NCI-H2227 (cell line): ENCODE results near the gene SERGEF.

Experiments
- DNase-seq: peaks from one replicate; lab custom pipeline; 2025; ENCODE audit not compliant: unreplicated experiment; lab: John Stamatoyannopoulos, UW

SERGEF gene

GRCh38 chr11:17865765-17866428 lies 146.9 kb downstream of the SERGEF start:
- no peak for DNase-seq

GRCh38 chr11:17864478-17864941 lies 148.3 kb downstream of the SERGEF start:
- DNase-seq: peak; percentile 3

- no peak for DNase-seq
These were observed 151.7 kb downstream of the SERGEF start for GRCh38 chr11:17861036-17861755.

DNA sequence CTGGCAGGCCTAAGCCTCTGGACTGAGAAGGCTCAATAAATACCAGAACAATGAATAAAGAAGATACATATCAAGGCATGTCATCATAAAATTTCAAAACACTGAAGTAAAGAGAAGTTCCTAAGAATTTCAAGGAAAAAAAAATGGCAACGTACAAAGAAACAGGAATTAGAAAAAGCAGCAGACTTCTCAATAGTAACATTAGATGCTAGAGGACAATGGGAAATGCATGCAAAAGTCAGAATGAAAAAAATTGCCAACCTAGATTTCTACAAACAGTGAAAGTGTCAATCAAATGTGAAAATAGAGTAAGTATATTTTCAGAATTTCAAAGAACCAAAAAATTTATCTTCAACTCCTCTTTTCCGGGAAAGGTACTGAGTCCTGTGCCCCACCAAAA lies 153.3 kb downstream of the SERGEF start:
- DNase-seq: no peak

DNA sequence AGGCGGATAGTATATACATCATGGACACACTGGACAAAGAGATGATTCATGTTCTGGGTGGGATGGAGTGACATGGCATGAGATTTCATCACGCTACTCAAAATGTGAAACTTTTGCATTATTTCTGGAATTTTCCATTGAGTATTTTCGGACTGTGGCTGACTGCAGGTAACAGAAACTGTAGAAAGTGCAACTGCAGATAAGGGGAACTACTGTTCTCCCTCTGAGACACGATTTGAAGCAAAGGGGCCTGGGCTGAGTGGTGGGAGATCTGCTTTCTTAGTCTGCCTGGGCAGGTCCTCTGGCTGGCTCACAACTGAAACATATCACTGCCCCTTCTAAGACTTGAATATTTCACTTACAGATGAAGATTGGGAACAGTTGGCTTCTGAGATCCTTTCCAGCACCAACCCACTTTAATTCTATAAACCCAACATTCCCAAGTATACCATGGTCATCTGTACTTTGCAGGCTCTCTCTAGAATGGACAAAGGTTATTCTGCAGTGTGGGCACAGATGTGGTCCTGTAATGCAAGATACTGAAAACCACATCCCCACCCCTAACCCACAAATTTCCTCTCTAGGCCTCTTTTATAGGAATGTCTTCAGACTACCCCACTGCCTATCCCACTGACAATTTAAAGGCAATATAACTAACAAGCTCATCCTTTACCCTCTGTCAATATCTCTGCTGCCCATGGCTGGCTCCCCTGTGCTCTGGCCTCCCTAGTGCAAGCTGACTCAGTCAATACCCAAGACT lies 157.1 kb downstream of the SERGEF start:
- DNase-seq: no peak

GRCh38 chr11:17853280-17853679 lies 159.6 kb downstream of the SERGEF start:
- no peak for DNase-seq

GRCh38 chr11:17852246-17852645 lies 160.6 kb downstream of the SERGEF start:
- DNase-seq: no peak

DNA sequence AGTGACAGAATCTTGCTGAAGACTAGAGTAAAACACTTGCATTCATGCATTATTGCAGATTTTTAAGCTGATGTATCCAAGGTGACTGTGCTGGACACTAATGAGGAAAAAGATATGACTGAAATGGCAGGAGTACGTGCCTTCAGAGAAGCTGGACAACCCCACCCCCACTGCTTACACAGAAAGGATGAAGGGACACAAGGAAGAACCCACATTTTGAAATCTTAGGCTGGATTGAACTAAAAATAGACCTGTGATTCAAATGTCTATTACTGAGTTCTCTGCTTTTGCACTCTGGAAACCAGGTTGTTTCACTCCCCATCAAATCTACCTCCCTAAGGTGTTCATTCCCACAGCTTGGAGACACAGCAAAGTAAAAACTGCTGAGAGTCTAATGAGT lies 161.2 kb downstream of the SERGEF start:
- DNase-seq: no peak

GRCh38 chr11:17850336-17850735 lies 162.5 kb downstream of the SERGEF start:
- peak; percentile 16 for DNase-seq

DNA sequence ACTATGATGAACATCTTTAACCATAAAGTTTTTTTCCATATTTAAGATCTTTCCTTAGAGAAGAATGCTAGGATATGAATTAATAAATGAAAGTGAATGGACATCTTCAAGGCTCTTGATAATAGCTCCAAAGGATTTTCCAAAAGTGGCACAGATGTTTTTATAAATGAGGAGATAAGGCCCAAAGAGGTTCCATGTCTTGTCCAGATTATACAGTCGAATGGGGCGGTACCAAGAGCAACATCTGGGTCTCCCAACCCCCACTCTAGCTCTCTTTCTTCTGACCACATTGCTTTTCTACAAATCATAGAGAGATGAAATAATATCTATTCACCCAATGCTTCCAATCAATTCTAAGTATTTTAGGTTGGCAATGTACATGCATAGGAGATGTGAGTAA lies 164.1 kb downstream of the SERGEF start:
- DNase-seq: no peak

DNA sequence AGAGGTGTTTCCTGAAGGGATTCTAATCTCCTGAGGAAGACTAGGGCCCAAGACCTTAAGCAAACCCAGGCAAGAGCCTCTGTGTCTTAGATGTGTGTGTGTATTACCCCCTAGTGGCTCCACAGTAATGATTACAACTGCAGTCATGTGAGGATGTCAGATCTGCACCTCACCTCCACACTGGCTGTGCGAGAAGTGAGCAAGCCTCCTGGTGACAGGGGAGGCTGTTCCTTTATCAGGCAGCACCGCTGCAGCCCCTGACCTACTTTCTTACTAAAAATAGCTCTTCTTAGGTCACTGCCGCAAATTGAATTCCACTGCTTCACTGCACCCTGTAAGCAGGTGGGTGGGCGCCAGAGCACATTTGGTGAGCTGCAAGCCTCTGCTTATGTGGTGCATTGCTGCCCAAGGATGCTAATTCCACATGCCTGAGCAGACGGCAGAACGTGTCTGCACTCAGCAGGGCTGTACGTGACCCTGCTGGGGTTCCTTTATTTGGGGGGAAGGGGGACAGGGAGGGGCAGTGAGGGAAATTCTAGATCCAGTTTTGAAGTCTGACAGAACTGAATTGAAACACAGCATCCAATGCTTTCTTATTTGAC lies 165.9 kb downstream of the SERGEF start:
- peak; percentile 8 for DNase-seq

DNA sequence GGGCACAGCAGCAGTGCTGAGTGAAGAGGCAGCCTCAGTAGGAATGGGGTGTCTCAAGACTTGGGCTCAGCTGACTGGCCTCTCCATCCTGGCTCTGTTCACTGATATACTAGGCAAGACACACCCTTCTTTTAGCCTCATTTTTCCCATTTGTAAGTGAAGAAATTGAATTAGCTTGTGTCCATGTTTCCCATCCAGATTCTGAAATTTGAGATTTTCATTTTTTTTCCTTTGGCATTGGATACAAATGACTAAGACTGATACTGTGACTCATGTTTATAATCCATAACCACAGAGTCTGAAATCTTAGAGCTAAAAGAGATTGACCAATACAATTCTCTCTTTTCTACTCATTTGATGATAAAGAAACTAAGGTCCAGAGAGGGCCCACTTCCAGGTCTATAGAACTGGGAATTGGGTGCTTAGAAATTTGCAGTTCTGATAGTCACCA lies 167.4 kb downstream of the SERGEF start:
- no peak for DNase-seq

DNA sequence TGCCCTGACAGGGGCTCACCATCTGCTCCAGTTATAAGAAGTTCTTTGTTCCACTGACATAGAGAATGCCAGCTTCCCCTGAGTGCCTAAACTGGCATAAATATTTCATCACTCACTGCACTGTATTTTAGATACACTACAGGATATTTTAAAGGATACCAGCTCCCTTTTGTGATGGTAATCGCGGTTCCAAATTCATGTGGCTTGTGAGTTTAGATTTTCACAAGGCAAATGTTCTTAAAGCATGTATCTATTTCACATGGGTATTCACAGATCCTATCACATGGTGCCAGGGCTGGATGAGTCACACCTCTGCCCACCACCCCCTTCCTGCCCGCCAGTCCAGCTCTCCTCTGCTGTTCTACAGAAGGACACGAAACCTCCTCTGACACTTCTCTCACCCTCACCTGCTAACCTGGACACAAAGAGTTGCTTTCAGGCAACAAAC lies 172.7 kb downstream of the SERGEF start:
- no peak for DNase-seq

GRCh38 chr11:17839450-17839849 lies 173.4 kb downstream of the SERGEF start:
- DNase-seq: no peak

DNA sequence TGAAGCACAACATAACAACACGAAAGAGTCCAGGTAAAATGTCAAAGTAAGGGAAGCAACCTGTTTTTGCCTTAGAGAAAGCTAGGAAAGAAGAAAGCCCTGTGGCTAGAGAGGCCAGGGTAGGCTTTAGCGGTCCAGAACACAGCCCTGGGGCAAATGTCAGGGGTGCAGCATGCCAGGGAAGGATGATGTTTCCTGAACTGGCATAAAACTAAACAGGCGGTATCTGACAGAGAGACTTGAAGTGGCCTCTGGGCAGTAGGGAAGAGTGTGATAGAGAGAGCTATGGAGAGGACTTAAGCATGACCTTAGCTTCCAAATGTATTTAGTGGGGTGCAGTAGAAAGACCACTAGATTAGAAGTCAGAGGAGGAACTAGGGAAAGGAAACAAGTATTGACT lies 174.7 kb downstream of the SERGEF start:
- no peak for DNase-seq

DNA sequence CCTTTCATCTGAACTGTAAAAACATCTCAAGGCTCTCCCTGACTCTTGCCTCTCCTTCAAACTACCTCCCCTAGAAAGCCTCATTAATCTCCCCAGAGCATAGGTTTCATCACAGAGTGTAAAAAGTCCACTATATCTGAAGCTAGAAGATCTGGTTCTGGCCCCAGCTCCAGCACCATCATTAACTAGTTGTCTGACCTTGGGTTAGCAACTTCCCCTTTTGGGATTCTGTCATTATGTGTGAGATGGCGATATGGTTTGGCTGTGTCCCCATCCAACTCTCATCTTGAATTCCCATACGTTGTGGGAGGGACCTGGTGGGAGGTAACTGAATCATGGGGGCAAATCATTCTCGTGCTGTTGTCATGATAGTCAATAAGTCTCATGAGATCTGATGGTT lies 181.0 kb downstream of the SERGEF start:
- DNase-seq: no peak

- DNase-seq: no peak
These were observed 181.6 kb downstream of the SERGEF start for GRCh38 chr11:17831228-17831627.

- DNase-seq: no peak
These were observed 184.5 kb downstream of the SERGEF start for GRCh38 chr11:17828311-17828751.

- peak; percentile 30 for DNase-seq
These were observed 185.8 kb downstream of the SERGEF start for GRCh38 chr11:17827006-17827405.

GRCh38 chr11:17822401-17822781 lies 190.5 kb downstream of the SERGEF start:
- no peak for DNase-seq

- no peak for DNase-seq
These were observed 191.0 kb downstream of the SERGEF start for GRCh38 chr11:17821648-17822400.
